Lung (tissue), 12 donors: ENCODE data around the gene SLC35E2B. TPM values are rescaled to one million over a fixed set of nuclear protein-coding genes. Genes with fewer than 3 reads are reported as not detected.
A peak's percentile ranks its signal among the peaks of the same experiment; 100 is the strongest.

Source experiments
- ATAC-seq: fragments of 200-7000 bp; cut with Tn5 transposase; one replicate; pipeline ENCODE4 v1.9.1; 2020; ENCODE audit warnings: moderate number of reproducible peaks; ENCODE audit not compliant: insufficient read depth, low FRiP score
- DNase-seq, 3 donors: peaks; one replicate each; pipeline ENCODE4 v3.0.0-alpha.2; 2013 to 2017
- H3K27ac ChIP-seq, 2 donors: one replicate each; pipeline ENCODE4 v1.5.1; 2013; ENCODE audit warnings: mild to moderate bottlenecking in 2 of 2, moderate library complexity in 2 of 2, control low read depth in 1 of 2, inconsistent platforms in 1 of 2, low read depth in 1 of 2, low read length in 1 of 2
- H3K27me3 ChIP-seq, 3 donors: one replicate each; pipeline ENCODE4 v1.5.1; 2013; ENCODE audit warnings: low read length in 2 of 3; ENCODE audit not compliant: control insufficient read depth in 3 of 3, insufficient read depth in 3 of 3
- H3K36me3 ChIP-seq, 4 donors: one replicate each; pipeline ENCODE4 v1.5.1; 2013; ENCODE audit warnings: low read length in 4 of 4, mild to moderate bottlenecking in 1 of 4, moderate library complexity in 1 of 4; ENCODE audit not compliant: control insufficient read depth in 4 of 4, insufficient read depth in 4 of 4
- H3K4me1 ChIP-seq, 5 donors: one replicate each; pipeline ENCODE4 v1.5.1; 2013; ENCODE audit warnings: low read length in 5 of 5, mild to moderate bottlenecking in 2 of 5, moderate library complexity in 1 of 5; ENCODE audit not compliant: control insufficient read depth in 5 of 5, insufficient read depth in 5 of 5
- H3K4me3 ChIP-seq: one replicate; pipeline ENCODE4 v1.5.1; 2013; ENCODE audit warnings: mild to moderate bottlenecking, control low read depth, moderate library complexity
- H3K9ac ChIP-seq, 2 donors: one replicate each; pipeline ENCODE4 v1.5.1; 2013; ENCODE audit warnings: low read length in 2 of 2, control low read depth in 1 of 2; ENCODE audit not compliant: insufficient read depth in 1 of 2
- H3K9me3 ChIP-seq, 4 donors: one replicate each; pipeline ENCODE4 v1.5.1; 2013; ENCODE audit warnings: low read length in 3 of 4, mild to moderate bottlenecking in 1 of 4, moderate library complexity in 1 of 4; ENCODE audit not compliant: control insufficient read depth in 4 of 4, insufficient read depth in 3 of 4
- WGBS, 2 donors: extraction: QIAGEN DNeasy Blood & Tissue Kit; methylation state at CpG; one replicate each; pipeline ENCODE4 v1.1.7; 2013; 5-methylcytosine and 5-hydroxymethylcytosine counted together
- polyA plus RNA-seq, 2 donors: library from polyadenylated mRNA; stranded (reverse); fragments of 200-250 nt; gene quantifications; one replicate each; pipeline ENCODE4 v1.2.1, GENCODE V29; 2013
- total RNA-seq, 2 donors: library from RNA; depleted of rRNA in 1 of 2; stranded (reverse); fragments of >200 nt in 1 of 2; gene quantifications; one replicate each; pipeline ENCODE4 v1.2.1, GENCODE V29; 2014 to 2021
- TF ChIP-seq, protein P1 (sequence below): IDR thresholded peaks from 2 replicates; pipeline ENCODE4 v1.5.1; 2012; ENCODE audit warnings: mild to moderate bottlenecking; ENCODE audit errors: control extremely low read depth, extremely low read depth
- donor health status: control.
- donor health status: control.
- donor health status: Bipolar disorder and iron deficiency.
- donor health status: healthy.
- donor health status: DM: yes; HTN: yes; CAD: no.

The SLC35E2B gene
- total and polyA plus RNA-seq, 4 donors = 19.1 to 45.9 (median 30.9) TPM

DNA sequence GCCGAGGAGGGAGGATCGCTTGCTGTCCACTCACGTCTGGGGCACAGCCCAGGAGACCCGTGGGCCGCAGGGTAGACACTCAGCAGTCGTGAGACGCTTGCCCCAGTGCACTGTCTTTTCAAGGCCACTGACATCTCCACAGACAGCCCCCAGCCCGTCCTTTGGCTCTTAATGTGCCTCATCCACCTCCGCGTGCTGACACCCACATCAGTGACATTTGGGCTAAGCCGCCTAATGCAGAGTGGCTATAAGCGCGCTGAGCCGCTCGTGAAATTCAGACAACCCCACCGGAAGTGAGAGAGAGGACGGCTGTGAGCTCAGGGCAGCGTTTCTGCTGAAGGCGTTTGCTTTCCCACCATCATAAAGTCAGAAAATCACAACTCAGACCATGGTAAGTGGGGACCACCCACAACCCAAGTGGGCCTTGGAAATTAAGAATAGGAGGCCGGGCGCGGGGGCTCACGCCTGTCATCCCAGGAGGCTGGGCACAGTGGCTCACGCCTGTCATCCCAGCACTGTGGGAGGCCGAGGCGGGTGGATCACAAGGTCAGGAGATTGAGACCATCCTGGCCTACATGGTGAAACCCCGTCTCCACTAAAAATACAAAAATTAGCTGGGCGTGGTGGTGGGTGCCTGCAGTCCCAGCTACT lies 8.4 kb downstream of the SLC35E2B start:
- no peak for DNase-seq
- Histone ChIP-seq H3K9me3 (no peaks in the 10 kb centered on the region), H3K9ac (no peak overlapping the region), H3K27me3 (no peaks in the 10 kb centered on the region), H3K4me1 (peaks cover 0 to 14% (median 0%) of the 10 kb centered on the region in 5 donors), H3K4me3 (no peak overlapping the region), H3K36me3 (peaks cover 0 to 6% (median 6%) of the 10 kb centered on the region in 4 donors), H3K27ac (no peak overlapping the region)
- no peak for ATAC-seq
- WGBS, 2 donors = 87 to 91% methylated on average over 28 of the region's 28 CpGs
- TF ChIP-seq, protein P1, sequence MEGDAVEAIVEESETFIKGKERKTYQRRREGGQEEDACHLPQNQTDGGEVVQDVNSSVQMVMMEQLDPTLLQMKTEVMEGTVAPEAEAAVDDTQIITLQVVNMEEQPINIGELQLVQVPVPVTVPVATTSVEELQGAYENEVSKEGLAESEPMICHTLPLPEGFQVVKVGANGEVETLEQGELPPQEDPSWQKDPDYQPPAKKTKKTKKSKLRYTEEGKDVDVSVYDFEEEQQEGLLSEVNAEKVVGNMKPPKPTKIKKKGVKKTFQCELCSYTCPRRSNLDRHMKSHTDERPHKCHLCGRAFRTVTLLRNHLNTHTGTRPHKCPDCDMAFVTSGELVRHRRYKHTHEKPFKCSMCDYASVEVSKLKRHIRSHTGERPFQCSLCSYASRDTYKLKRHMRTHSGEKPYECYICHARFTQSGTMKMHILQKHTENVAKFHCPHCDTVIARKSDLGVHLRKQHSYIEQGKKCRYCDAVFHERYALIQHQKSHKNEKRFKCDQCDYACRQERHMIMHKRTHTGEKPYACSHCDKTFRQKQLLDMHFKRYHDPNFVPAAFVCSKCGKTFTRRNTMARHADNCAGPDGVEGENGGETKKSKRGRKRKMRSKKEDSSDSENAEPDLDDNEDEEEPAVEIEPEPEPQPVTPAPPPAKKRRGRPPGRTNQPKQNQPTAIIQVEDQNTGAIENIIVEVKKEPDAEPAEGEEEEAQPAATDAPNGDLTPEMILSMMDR = no peak

DNA sequence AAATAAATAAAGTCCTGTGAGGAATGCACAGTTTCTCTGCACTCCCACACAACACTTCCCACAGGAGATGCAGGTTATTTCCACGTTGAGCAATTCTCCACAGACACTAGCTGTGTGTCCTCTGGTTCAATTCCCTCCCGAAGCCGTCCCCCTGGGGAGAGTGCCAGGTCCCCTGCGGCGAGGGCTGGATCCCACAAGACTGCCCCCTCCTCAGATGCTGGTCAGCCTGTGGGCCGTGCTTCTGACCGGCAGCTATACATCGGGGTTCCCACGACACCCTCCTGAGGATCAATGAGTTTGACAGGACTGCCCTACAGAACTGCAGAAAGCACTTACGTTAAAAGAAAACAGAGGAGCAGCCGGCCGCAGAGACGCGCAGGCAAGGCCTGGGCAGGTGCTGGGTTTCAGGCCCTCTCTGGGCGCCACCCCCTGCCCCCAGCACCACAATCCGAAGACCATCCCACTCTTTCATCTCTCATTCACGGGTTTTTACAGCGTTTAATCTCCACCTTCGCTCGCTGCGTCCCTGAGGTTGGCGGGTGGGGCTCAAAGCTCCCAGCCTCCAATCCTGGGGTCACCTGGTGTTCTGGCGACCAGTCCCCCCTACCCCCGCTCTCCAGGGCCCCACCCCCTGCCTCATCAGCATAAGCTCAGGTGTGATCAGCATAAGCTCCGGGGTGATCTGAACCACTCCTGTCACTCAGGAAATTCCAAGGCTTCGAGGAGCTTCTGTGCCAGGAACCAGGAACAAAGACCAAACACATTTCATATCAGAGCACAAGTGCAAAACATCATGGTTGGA lies 9.3 kb downstream of the SLC35E2B start:
- Histone ChIP-seq H3K27ac (peak overlapping the region in 1 of 2 donors; percentile 39), H3K9ac (no peak overlapping the region), H3K27me3 (no peaks in the 10 kb centered on the region), H3K9me3 (no peaks in the 10 kb centered on the region), H3K4me1 (peaks cover 0 to 14% (median 7%) of the 10 kb centered on the region in 5 donors), H3K36me3 (peaks cover 0 to 6% (median 4%) of the 10 kb centered on the region in 4 donors), H3K4me3 (no peak overlapping the region)
- 78 to 85% methylated on average over 26 of the region's 26 CpGs for WGBS, 2 donors
- DNase-seq (peak in 2 of 3 donors; percentile 25 to 36), ATAC-seq (no peak)
- TF ChIP-seq, protein P1 = no peak

DNA sequence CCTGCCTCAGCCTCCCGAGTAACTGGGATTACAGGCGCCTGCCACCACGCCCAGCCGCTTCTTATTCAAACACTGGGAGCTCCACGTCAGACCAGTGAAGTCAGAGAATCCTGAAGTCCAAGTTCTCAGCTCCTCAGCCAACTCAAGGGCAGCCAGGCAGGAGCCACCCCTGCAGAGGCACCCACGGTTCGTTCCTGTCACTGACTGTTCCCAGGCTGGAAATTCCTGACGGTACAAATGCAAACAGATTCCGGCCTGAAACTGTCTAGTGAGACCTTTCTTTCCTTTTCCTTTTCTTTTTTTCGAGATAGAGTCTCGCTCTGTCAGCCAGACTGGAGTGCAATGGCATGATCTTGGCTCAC lies 11.7 kb downstream of the SLC35E2B start:
- Histone ChIP-seq H3K4me1 (peaks cover 0 to 14% (median 7%) of the 10 kb centered on the region in 5 donors), H3K4me3 (no peak overlapping the region), H3K36me3 (peaks cover 0 to 6% (median 1%) of the 10 kb centered on the region in 4 donors), H3K9ac (no peak overlapping the region), H3K27ac (no peak overlapping the region), H3K27me3 (no peaks in the 10 kb centered on the region), H3K9me3 (no peaks in the 10 kb centered on the region)
- ATAC-seq = no peak
- WGBS, 2 donors = 73 to 81% methylated on average over 11 of the region's 11 CpGs
- no peak for DNase-seq
- TF ChIP-seq, protein P1 = no peak
